MM.1S (cell line): Measurements from ENCODE around the gene TTLL11.

Source experiments
- CTCF ChIP-seq: fragments of 300-600 bp; sonication (generic); IDR thresholded peaks from 2 replicates; pipeline ENCODE4 v1.5.1; 2016; ENCODE audit warnings: antibody characterized with exemption, low read length, mixed read lengths
- EZH2 ChIP-seq: fragments of 300-600 bp; sonication (generic); optimal IDR thresholded peaks from 2 replicates; pipeline ENCODE3; 2017; ENCODE audit warnings: low read depth, mild to moderate bottlenecking, antibody characterized with exemption, low read length, mixed read lengths
- EZH2phosphoT487 ChIP-seq: fragments of 300-600 bp; sonication (generic); IDR thresholded peaks from 2 replicates; pipeline ENCODE4 v1.6.1; 2018; ENCODE audit warnings: antibody characterized with exemption, low read length

GRCh38 chr9:121985792-121986494 is 107.2 kb downstream of the TTLL11 start:
- TF ChIP-seq EZH2 (no peak), CTCF (no peak), EZH2phosphoT487 (no peak)
